Uterus (tissue), 4 donors: ENCODE data around the gene TEX11. TPM values are rescaled to one million over a fixed set of nuclear protein-coding genes. Genes with fewer than 3 reads are reported as not detected.

Experiments used
- DNase-seq, 2 donors: peaks; one replicate each; pipeline ENCODE4 v3.0.0-alpha.2; 2019 to 2020
- H3K27ac ChIP-seq, 2 donors: fragments of 200-600 bp; sonication (generic); 1 replicate in 1 of 2; 2 replicates in 1 of 2; pipeline ENCODE4 v1.5.1; 2016 to 2018
- H3K27me3 ChIP-seq, 2 donors: fragments of 200-600 bp; sonication (generic); one replicate each; pipeline ENCODE4 v1.5.1; 2018 to 2019; ENCODE audit warnings: control low read depth in 1 of 2
- H3K36me3 ChIP-seq, 2 donors: fragments of 200-600 bp; sonication (generic); one replicate each; pipeline ENCODE4 v1.5.1; 2019; ENCODE audit warnings: control low read depth in 1 of 2
- H3K4me1 ChIP-seq, 2 donors: fragments of 200-600 bp; sonication (generic); one replicate each; pipeline ENCODE4 v1.5.1; 2018 to 2019; ENCODE audit warnings: control low read depth in 1 of 2
- H3K4me3 ChIP-seq, 2 donors: fragments of 200-600 bp; sonication (generic); 1 replicate in 1 of 2; 2 replicates in 1 of 2; pipeline ENCODE4 v1.5.1; 2018 to 2019; ENCODE audit warnings: mild to moderate bottlenecking in 1 of 2
- H3K9me3 ChIP-seq, 2 donors: fragments of 200-600 bp; sonication (generic); one replicate each; pipeline ENCODE4 v1.5.1; 2019; ENCODE audit warnings: control low read depth in 1 of 2
- CTCF ChIP-seq, 4 experiments: fragments of 200-600 bp in 2 of 4; fragments of 450-650 bp in 2 of 4; sonication (generic) in 2 of 4; IDR thresholded peaks; one replicate each; pipeline ENCODE4 v1.5.1; 2016 to 2019; ENCODE audit warnings: antibody characterized with exemption in 4 of 4, mild to moderate bottlenecking in 2 of 4, moderate library complexity in 1 of 4
- POLR2A ChIP-seq, 2 donors: fragments of 450-650 bp; IDR thresholded peaks; one replicate each; pipeline ENCODE4 v1.6.1; 2016; ENCODE audit warnings: antibody characterized with exemption in 2 of 2, mild to moderate bottlenecking in 1 of 2, moderate library complexity in 1 of 2
- intact Hi-C: fragments of 100-400 bp; cut with DNase I; formaldehyde crosslinking; loops from one replicate; pipeline ENCODE4 v1.15.1; 2023; ENCODE audit warnings: low total_unique reads
- small RNA-seq: library from RNA; depleted of rRNA; stranded (forward); fragments of <200 nt; gene quantifications from one replicate; pipeline ENCODE3, GENCODE V24; 2016
- total RNA-seq, 4 donors: library from RNA; depleted of rRNA in 3 of 4; stranded (reverse); fragments of >200 nt in 3 of 4; gene quantifications; one replicate each; pipeline versions ENCODE4 v1.1.0 to v1.2.4, GENCODE V29; 2014 to 2023
- donor health status: DM: yes; HTN: yes; CAD: no.

Gene TEX11
- total RNA-seq, 4 donors from 2014 or later, result 0.35 TPM; not detected in 3

GRCh38 chrX:70479247-70479921, 429.1 kb downstream of the TEX11 start:
- Histone ChIP-seq H3K4me3 (no peak overlapping the region), H3K27me3 (no peaks in the 10 kb centered on the region), H3K4me1 (no peaks in the 10 kb centered on the region), H3K36me3 (no peaks in the 10 kb centered on the region), H3K27ac (peak overlapping the region; percentile 55 to 70), H3K9me3 (no peaks in the 10 kb centered on the region)
- intact Hi-C loops, result no loop called here
- TF ChIP-seq CTCF (IDR thresholded peaks at IDR 0.05) (no peak), POLR2A (IDR thresholded peaks at IDR 0.05) (no peak)
- no peak for DNase-seq

Small RNAs within 50 kb of the gene (small RNA-seq; reads per million reads assigned to genes)
- not detected for gene SNORD3E

Other genes with a start within 250 kb of the TEX11 start
- gene SLC7A3, start 22.4 kb upstream of the TEX11 start, total RNA-seq, result 10 to 100 TPM in 1 of 4 donors, 1 to 10 TPM in 1, under 1 TPM in 2; 0.18 to 10.4 (median 4.8) TPM
- gene SNX12, start 159.6 kb upstream of the TEX11 start, total RNA-seq, result 10 to 100 TPM; 32.9 to 92.7 (median 68.0) TPM
- 10 to 100 TPM in 2 of 4 donors, 1 to 10 TPM in 2; 7.9 to 40.6 (median 10.1) TPM for gene FOXO4, start 187.1 kb upstream of the TEX11 start, total RNA-seq
- 1 to 10 TPM in 1 of 4 donors, not detected in 3; 1.1 TPM for gene CXorf65, start 198.0 kb upstream of the TEX11 start, total RNA-seq
- 10 to 100 TPM in 1 of 4 donors, 1 to 10 TPM in 2, not detected in 1; 3.0 to 42.9 (median 3.3) TPM for gene IL2RG, start 202.9 kb upstream of the TEX11 start, total RNA-seq
- 10 to 100 TPM; 11.2 to 91.5 (median 33.0) TPM for gene MED12, start 209.9 kb upstream of the TEX11 start, total RNA-seq
- 10 to 100 TPM in 1 of 4 donors, 1 to 10 TPM in 2, not detected in 1; 1.7 to 14.4 (median 5.1) TPM for gene NLGN3, start 236.1 kb upstream of the TEX11 start, total RNA-seq